Measurements from ENCODE around the gene SLC22A4. TPM values are rescaled to one million over a fixed set of nuclear protein-coding genes. Genes with fewer than 3 reads are reported as not detected.

The SLC22A4 gene
- polyA plus RNA-seq, 1 donor, result 9.6 TPM

GRCh38 chr5:132294728-132295504, 722 bp downstream of the SLC22A4 start:
- Histone ChIP-seq H3K27me3 (ENCODE audit: control insufficient read depth, insufficient read depth, low read length) (no peaks in the 10 kb centered on the region), H3K4me3 (ENCODE audit: low read length) (peak overlapping the region; percentile 75), H3K27ac (ENCODE audit: low read length) (peak overlapping the region; percentile 99), H3K9me3 (ENCODE audit: control insufficient read depth, low read depth, low read length) (no peaks in the 10 kb centered on the region), H3K4me1 (ENCODE audit: control insufficient read depth, insufficient read depth, low read length) (peaks cover 45% of the 10 kb centered on the region), H3K36me3 (ENCODE audit: control insufficient read depth, insufficient read depth, low read length) (no peaks in the 10 kb centered on the region)
- peak; percentile 74 to 86 for DNase-seq
- WGBS (ENCODE audit: insufficient coverage, low lambda C conversion rate), result no CpG with 5 or more reads among the region's 50 CpGs

GRCh38 chr5:132295505-132296411, 1.6 kb downstream of the SLC22A4 start:
- Histone ChIP-seq H3K27ac (ENCODE audit: low read length) (peak overlapping the region; percentile 99), H3K4me3 (ENCODE audit: low read length) (peak overlapping the region; percentile 75), H3K9me3 (ENCODE audit: control insufficient read depth, low read depth, low read length) (no peaks in the 10 kb centered on the region), H3K4me1 (ENCODE audit: control insufficient read depth, insufficient read depth, low read length) (peaks cover 48% of the 10 kb centered on the region), H3K27me3 (ENCODE audit: control insufficient read depth, insufficient read depth, low read length) (no peaks in the 10 kb centered on the region), H3K36me3 (ENCODE audit: control insufficient read depth, insufficient read depth, low read length) (no peaks in the 10 kb centered on the region)
- no peak for DNase-seq
- WGBS (ENCODE audit: insufficient coverage, low lambda C conversion rate), result 92% methylated on average over 2 of the region's 8 CpGs

GRCh38 chr5:132296412-132297016, 2.3 kb downstream of the SLC22A4 start:
- Histone ChIP-seq H3K36me3 (ENCODE audit: control insufficient read depth, insufficient read depth, low read length) (no peaks in the 10 kb centered on the region), H3K4me3 (ENCODE audit: low read length) (peak overlapping the region; percentile 75), H3K9me3 (ENCODE audit: control insufficient read depth, low read depth, low read length) (no peaks in the 10 kb centered on the region), H3K27ac (ENCODE audit: low read length) (no peak overlapping the region), H3K4me1 (ENCODE audit: control insufficient read depth, insufficient read depth, low read length) (peaks cover 51% of the 10 kb centered on the region), H3K27me3 (ENCODE audit: control insufficient read depth, insufficient read depth, low read length) (no peaks in the 10 kb centered on the region)
- no peak for DNase-seq
- no CpG with 5 or more reads among the region's 8 CpGs for WGBS (ENCODE audit: insufficient coverage, low lambda C conversion rate)

DNA sequence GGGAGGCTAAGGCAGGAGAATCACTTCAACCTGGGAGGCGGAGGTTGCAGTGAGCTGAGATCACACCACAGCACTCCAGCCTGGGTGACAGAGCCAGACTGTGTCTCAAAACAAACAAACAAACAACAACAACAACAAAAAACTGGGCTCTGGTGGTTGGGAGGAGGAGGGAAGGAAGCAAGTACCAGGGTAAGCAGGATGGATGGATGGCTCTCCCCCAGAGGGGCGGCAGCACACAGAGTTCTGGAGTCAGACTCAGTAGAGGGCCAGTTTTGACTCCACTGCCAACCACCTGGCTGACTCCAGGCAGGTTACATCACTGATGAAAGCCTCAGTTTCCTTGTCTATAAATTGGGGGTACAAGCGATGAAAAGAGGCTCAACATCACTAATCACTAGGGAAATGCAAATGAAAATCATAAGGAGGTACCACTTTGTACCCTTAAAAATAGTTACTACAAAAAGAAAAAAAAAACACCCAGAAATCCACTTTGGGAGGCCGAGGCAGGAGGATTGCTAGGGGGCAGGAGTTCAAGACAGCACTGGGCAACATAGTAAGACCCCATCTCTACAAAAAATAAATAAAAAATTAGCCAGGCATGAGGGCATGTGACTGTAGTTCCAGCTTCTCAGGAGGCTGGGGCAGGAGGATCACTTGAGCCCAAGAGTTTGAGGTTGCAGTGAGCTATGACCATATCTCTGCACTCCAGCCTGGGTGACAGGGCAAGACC, 3.2 kb downstream of the SLC22A4 start:
- WGBS (ENCODE audit: insufficient coverage, low lambda C conversion rate), result no CpG with 5 or more reads among the region's 4 CpGs

DNA sequence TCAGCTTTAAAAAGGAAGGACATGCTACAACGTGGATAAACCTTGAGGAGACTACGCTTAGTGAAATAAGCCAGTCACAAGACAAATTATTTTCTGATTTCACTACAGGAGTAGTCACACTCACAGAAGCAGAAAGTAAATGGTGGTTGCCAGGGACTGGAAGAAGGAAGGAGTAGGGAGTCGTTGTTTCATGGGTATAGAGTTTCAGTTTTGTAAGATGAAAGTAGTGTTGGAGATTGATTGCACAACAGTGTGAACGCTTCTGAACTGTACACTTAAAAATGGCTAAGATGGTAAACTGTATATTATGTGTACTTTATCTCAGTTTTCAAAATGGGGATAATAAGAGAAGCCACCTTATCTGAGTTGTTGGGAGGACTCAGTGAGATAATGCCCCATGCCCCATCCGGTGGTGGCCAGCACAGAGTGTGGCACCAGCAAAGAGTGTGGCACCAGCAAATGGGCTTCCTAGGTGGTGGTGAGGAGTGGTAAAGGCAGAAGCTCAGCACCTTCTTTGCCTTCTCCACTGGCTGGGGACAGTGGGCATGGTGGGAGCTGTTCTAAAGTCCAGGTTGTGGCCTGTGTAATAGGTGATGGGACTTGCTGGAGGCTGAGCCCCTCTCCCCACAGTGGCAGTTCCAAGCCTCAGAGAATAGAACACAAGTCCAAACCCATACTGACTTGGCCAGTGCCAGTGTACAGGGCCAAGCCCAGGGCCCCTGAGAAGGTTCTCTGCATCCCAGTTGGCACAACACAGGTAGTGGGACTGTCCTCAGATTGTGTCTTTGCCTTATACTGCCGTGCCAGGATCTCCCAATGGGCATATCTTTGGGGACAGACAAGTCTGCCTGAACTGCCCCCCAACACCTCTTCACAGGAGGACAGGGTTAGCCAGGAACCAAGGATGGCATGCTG, 4.4 kb downstream of the SLC22A4 start:
- Histone ChIP-seq H3K36me3 (ENCODE audit: control insufficient read depth, insufficient read depth, low read length) (no peaks in the 10 kb centered on the region), H3K4me1 (ENCODE audit: control insufficient read depth, insufficient read depth, low read length) (peaks cover 46% of the 10 kb centered on the region), H3K4me3 (ENCODE audit: low read length) (no peak overlapping the region), H3K27ac (ENCODE audit: low read length) (peak overlapping the region; percentile 3), H3K27me3 (ENCODE audit: control insufficient read depth, insufficient read depth, low read length) (no peaks in the 10 kb centered on the region), H3K9me3 (ENCODE audit: control insufficient read depth, low read depth, low read length) (no peaks in the 10 kb centered on the region)
- 100% methylated on average over 1 of the region's 6 CpGs for WGBS (ENCODE audit: insufficient coverage, low lambda C conversion rate)
- DNase-seq, result peak in 1 of 2 donors; percentile 55

More for the DNA sequence above, 3.2 kb downstream of the SLC22A4 start:
- no peaks in the 10 kb centered on the region for H3K9me3 ChIP-seq (ENCODE audit: control insufficient read depth, low read depth, low read length)
- no peak for DNase-seq
- H3K4me1 ChIP-seq (ENCODE audit: control insufficient read depth, insufficient read depth, low read length), result peaks cover 53% of the 10 kb centered on the region
- H3K36me3 ChIP-seq (ENCODE audit: control insufficient read depth, insufficient read depth, low read length), result no peaks in the 10 kb centered on the region
- H3K27me3 ChIP-seq (ENCODE audit: control insufficient read depth, insufficient read depth, low read length), result no peaks in the 10 kb centered on the region
- no peak overlapping the region for H3K27ac ChIP-seq (ENCODE audit: low read length)
- no peak overlapping the region for H3K4me3 ChIP-seq (ENCODE audit: low read length)

DNA sequence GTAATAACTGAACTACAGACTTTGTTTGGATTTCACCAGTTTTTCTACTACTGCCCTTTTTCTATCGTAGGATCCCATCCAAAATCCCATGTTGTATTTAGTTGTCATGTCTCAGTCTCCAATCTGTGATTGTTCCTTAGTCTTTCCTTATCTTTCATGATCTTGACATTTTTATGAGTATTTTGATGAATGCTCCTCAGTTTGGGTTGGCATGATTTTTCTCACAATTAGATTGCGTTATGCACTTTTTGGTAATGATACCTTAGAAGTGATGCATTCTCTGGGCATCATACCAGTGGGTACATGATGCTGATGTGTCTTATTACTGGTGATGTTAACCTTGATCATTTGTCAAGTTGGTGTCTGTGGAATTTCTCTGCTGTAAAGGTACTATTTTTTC, 5.7 kb downstream of the SLC22A4 start:
- Histone ChIP-seq H3K4me1 (ENCODE audit: control insufficient read depth, insufficient read depth, low read length) (peaks cover 46% of the 10 kb centered on the region), H3K9me3 (ENCODE audit: control insufficient read depth, low read depth, low read length) (no peaks in the 10 kb centered on the region), H3K4me3 (ENCODE audit: low read length) (no peak overlapping the region), H3K36me3 (ENCODE audit: control insufficient read depth, insufficient read depth, low read length) (no peaks in the 10 kb centered on the region), H3K27me3 (ENCODE audit: control insufficient read depth, insufficient read depth, low read length) (no peaks in the 10 kb centered on the region), H3K27ac (ENCODE audit: low read length) (no peak overlapping the region)
- no peak for DNase-seq
- WGBS (ENCODE audit: insufficient coverage, low lambda C conversion rate), result 71% methylated on average over 1 of the region's 2 CpGs

- whole genome bisulfite sequencing (ENCODE audit: insufficient coverage, low lambda C conversion rate), result no CpG with 5 or more reads among the region's 6 CpGs
- peak in 1 of 2 donors; percentile 77 for DNase-seq
- Histone ChIP-seq H3K27ac (ENCODE audit: low read length) (peak overlapping the region; percentile 74), H3K4me1 (ENCODE audit: control insufficient read depth, insufficient read depth, low read length) (peaks cover 40% of the 10 kb centered on the region), H3K9me3 (ENCODE audit: control insufficient read depth, low read depth, low read length) (no peaks in the 10 kb centered on the region), H3K4me3 (ENCODE audit: low read length) (no peak overlapping the region), H3K27me3 (ENCODE audit: control insufficient read depth, insufficient read depth, low read length) (no peaks in the 10 kb centered on the region), H3K36me3 (ENCODE audit: control insufficient read depth, insufficient read depth, low read length) (no peaks in the 10 kb centered on the region)
Measured at GRCh38 chr5:132300577-132301343, 6.6 kb downstream of the SLC22A4 start.

GRCh38 chr5:132301344-132302271, 7.4 kb downstream of the SLC22A4 start:
- peak in 1 of 2 donors; percentile 67 for DNase-seq

More at GRCh38 chr5:132301344-132302271, 7.4 kb downstream of the SLC22A4 start:
- Histone ChIP-seq H3K9me3 (ENCODE audit: control insufficient read depth, low read depth, low read length) (no peaks in the 10 kb centered on the region), H3K27ac (ENCODE audit: low read length) (peak overlapping the region; percentile 74), H3K27me3 (ENCODE audit: control insufficient read depth, insufficient read depth, low read length) (no peaks in the 10 kb centered on the region), H3K36me3 (ENCODE audit: control insufficient read depth, insufficient read depth, low read length) (no peaks in the 10 kb centered on the region), H3K4me3 (ENCODE audit: low read length) (no peak overlapping the region), H3K4me1 (ENCODE audit: control insufficient read depth, insufficient read depth, low read length) (peaks cover 33% of the 10 kb centered on the region)
- no CpG with 5 or more reads among the region's 11 CpGs for WGBS (ENCODE audit: insufficient coverage, low lambda C conversion rate)
